ENCODE data around the gene NAB1.

The NAB1 gene

GRCh38 chr2:190682168-190682567 lies 33.3 kb downstream of the NAB1 start:
- no peak for DNase-seq (ENCODE audit: extremely low spot score)
- CTCF ChIA-PET: no interaction called here
- TF ChIP-seq FOXK2 (IDR thresholded peaks at IDR 0.05): no peak
- no peak for TF ChIP-seq HDGF (IDR thresholded peaks at IDR 0.05; ENCODE audit: borderline replicate concordance)
- no peak for TF ChIP-seq ELF4 (IDR thresholded peaks at IDR 0.05)
- no peak for TF ChIP-seq ARNT (IDR thresholded peaks at IDR 0.05)
- TF ChIP-seq BHLHE40 (IDR thresholded peaks at IDR 0.05; ENCODE audit: borderline replicate concordance): no peak
- no peak for TF ChIP-seq LEF1 (IDR thresholded peaks at IDR 0.05; ENCODE audit: borderline replicate concordance)
- no peak for TF ChIP-seq ZNF384 (IDR thresholded peaks at IDR 0.05)
- TF ChIP-seq, protein P1, sequence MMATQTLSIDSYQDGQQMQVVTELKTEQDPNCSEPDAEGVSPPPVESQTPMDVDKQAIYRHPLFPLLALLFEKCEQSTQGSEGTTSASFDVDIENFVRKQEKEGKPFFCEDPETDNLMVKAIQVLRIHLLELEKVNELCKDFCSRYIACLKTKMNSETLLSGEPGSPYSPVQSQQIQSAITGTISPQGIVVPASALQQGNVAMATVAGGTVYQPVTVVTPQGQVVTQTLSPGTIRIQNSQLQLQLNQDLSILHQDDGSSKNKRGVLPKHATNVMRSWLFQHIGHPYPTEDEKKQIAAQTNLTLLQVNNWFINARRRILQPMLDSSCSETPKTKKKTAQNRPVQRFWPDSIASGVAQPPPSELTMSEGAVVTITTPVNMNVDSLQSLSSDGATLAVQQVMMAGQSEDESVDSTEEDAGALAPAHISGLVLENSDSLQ (IDR thresholded peaks at IDR 0.05): no peak
- no peak for TF ChIP-seq CTBP1 (IDR thresholded peaks at IDR 0.05; ENCODE audit: borderline replicate concordance)
- no peak for TF ChIP-seq SP1 (IDR thresholded peaks at IDR 0.05)
- TF ChIP-seq TARDBP (IDR thresholded peaks at IDR 0.05): no peak
- TF ChIP-seq FOXM1 (IDR thresholded peaks at IDR 0.05; ENCODE audit: borderline replicate concordance): no peak
- TF ChIP-seq NFRKB (IDR thresholded peaks at IDR 0.05): no peak
- TF ChIP-seq SUZ12 (IDR thresholded peaks at IDR 0.05): no peak
- TF ChIP-seq L3MBTL2 (conservative IDR thresholded peaks at IDR 0.05): no peak
- no peak for TF ChIP-seq FOXA1 (IDR thresholded peaks at IDR 0.05)
- POLR2A ChIA-PET: no interaction called here

GRCh38 chr2:190683802-190684201 lies 34.9 kb downstream of the NAB1 start:
- ChIA-PET CTCF (interaction anchor here (0.7 kb wide), 1 partner anchor 10 kb away, joined by 6 read pairs; no protein-coding TSS in a partner anchor), POLR2A (no interaction called here)
- TF ChIP-seq NFRKB (IDR thresholded peaks at IDR 0.05): no peak
- no peak for TF ChIP-seq ZNF384 (IDR thresholded peaks at IDR 0.05)
- no peak for TF ChIP-seq L3MBTL2 (conservative IDR thresholded peaks at IDR 0.05)
- TF ChIP-seq ARNT (IDR thresholded peaks at IDR 0.05): no peak
- TF ChIP-seq ELF4 (IDR thresholded peaks at IDR 0.05): no peak
- no peak for TF ChIP-seq BHLHE40 (IDR thresholded peaks at IDR 0.05; ENCODE audit: borderline replicate concordance)
- no peak for TF ChIP-seq HDGF (IDR thresholded peaks at IDR 0.05; ENCODE audit: borderline replicate concordance)
- TF ChIP-seq, protein P1 (IDR thresholded peaks at IDR 0.05): no peak
- TF ChIP-seq LEF1 (IDR thresholded peaks at IDR 0.05; ENCODE audit: borderline replicate concordance): no peak
- TF ChIP-seq FOXA1 (IDR thresholded peaks at IDR 0.05): no peak
- TF ChIP-seq SP1 (IDR thresholded peaks at IDR 0.05): no peak
- no peak for TF ChIP-seq TARDBP (IDR thresholded peaks at IDR 0.05)
- no peak for TF ChIP-seq FOXM1 (IDR thresholded peaks at IDR 0.05; ENCODE audit: borderline replicate concordance)
- no peak for TF ChIP-seq FOXK2 (IDR thresholded peaks at IDR 0.05)
- TF ChIP-seq CTBP1 (IDR thresholded peaks at IDR 0.05; ENCODE audit: borderline replicate concordance): no peak
- no peak for TF ChIP-seq SUZ12 (IDR thresholded peaks at IDR 0.05)
- no peak for DNase-seq (ENCODE audit: extremely low spot score)

- POLR2A ChIA-PET: no interaction called here
- CTCF ChIA-PET: no interaction called here
- DNase-seq (ENCODE audit: extremely low spot score): no peak
- TF ChIP-seq ARNT (IDR thresholded peaks at IDR 0.05): no peak
- TF ChIP-seq HDGF (IDR thresholded peaks at IDR 0.05; ENCODE audit: borderline replicate concordance): no peak
- TF ChIP-seq, protein P1 (IDR thresholded peaks at IDR 0.05): no peak
- no peak for TF ChIP-seq CTBP1 (IDR thresholded peaks at IDR 0.05; ENCODE audit: borderline replicate concordance)
- no peak for TF ChIP-seq SP1 (IDR thresholded peaks at IDR 0.05)
- no peak for TF ChIP-seq NFRKB (IDR thresholded peaks at IDR 0.05)
- no peak for TF ChIP-seq BHLHE40 (IDR thresholded peaks at IDR 0.05; ENCODE audit: borderline replicate concordance)
- TF ChIP-seq ZNF384 (IDR thresholded peaks at IDR 0.05): no peak
- no peak for TF ChIP-seq TARDBP (IDR thresholded peaks at IDR 0.05)
Measured at GRCh38 chr2:190684931-190685330, 36.0 kb downstream of the NAB1 start.

- ChIA-PET CTCF (no interaction called here), POLR2A (no interaction called here)
- no peak for DNase-seq (ENCODE audit: extremely low spot score)
- TF ChIP-seq TARDBP (IDR thresholded peaks at IDR 0.05): no peak
- TF ChIP-seq BHLHE40 (IDR thresholded peaks at IDR 0.05; ENCODE audit: borderline replicate concordance): no peak
- TF ChIP-seq, protein P1 (IDR thresholded peaks at IDR 0.05): no peak
- no peak for TF ChIP-seq SUZ12 (IDR thresholded peaks at IDR 0.05)
- TF ChIP-seq FOXK2 (IDR thresholded peaks at IDR 0.05): no peak
- TF ChIP-seq ELF4 (IDR thresholded peaks at IDR 0.05): no peak
- TF ChIP-seq SP1 (IDR thresholded peaks at IDR 0.05): no peak
- TF ChIP-seq LEF1 (IDR thresholded peaks at IDR 0.05; ENCODE audit: borderline replicate concordance): no peak
- TF ChIP-seq FOXA1 (IDR thresholded peaks at IDR 0.05): no peak
- no peak for TF ChIP-seq NFRKB (IDR thresholded peaks at IDR 0.05)
- no peak for TF ChIP-seq ZNF384 (IDR thresholded peaks at IDR 0.05)
- no peak for TF ChIP-seq FOXM1 (IDR thresholded peaks at IDR 0.05; ENCODE audit: borderline replicate concordance)
- TF ChIP-seq ARNT (IDR thresholded peaks at IDR 0.05): no peak
- no peak for TF ChIP-seq CTBP1 (IDR thresholded peaks at IDR 0.05; ENCODE audit: borderline replicate concordance)
- no peak for TF ChIP-seq HDGF (IDR thresholded peaks at IDR 0.05; ENCODE audit: borderline replicate concordance)
- no peak for TF ChIP-seq L3MBTL2 (conservative IDR thresholded peaks at IDR 0.05)
Measured at GRCh38 chr2:190685333-190685732, 36.5 kb downstream of the NAB1 start.

DNA sequence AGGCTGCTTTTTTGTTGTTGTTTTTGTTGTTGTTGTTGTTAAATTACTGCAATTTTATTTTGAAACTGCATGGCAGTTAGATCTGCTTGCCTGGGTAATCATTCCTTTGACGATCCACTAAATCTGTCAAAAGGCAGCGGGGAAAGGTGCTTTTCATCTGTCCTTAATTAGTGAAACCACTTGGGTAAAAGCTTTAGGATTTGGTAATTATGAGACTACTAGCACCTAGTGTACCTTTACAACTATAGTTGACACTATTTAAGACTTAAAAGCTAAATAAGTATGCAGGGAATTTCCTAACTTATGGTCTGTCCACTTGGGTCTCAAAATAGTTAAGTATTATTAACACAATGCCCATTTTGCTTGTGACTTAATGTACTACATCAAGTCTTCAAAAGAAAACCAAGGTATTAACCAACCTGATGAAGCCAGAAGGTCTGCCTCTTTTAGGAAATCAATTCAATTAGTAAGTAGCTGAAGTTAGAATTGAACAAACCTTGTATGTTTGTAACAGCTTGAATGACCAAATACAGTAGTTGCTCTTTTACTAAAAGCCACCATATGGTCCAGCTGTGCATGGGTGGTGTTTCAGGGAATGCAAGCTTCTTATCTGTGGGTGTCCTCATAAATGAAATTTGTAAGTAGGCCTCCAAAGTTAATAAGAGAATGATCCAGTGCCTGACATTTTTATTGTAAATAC lies 44.8 kb downstream of the NAB1 start:
- no peak for DNase-seq (ENCODE audit: extremely low spot score)
- CTCF ChIA-PET: interaction anchor here (1.5 kb wide), 1 partner anchor 10 kb away, joined by 6 read pairs; no protein-coding TSS in a partner anchor
- TF ChIP-seq ZNF384 (IDR thresholded peaks at IDR 0.05) (no peak), TARDBP (IDR thresholded peaks at IDR 0.05) (no peak), ARNT (IDR thresholded peaks at IDR 0.05) (no peak), L3MBTL2 (conservative IDR thresholded peaks at IDR 0.05) (no peak), SUZ12 (IDR thresholded peaks at IDR 0.05) (no peak), HDGF (IDR thresholded peaks at IDR 0.05; ENCODE audit: borderline replicate concordance) (no peak), FOXK2 (IDR thresholded peaks at IDR 0.05) (no peak), SP1 (IDR thresholded peaks at IDR 0.05) (no peak), FOXM1 (IDR thresholded peaks at IDR 0.05; ENCODE audit: borderline replicate concordance) (no peak), NFRKB (IDR thresholded peaks at IDR 0.05) (no peak), ELF4 (IDR thresholded peaks at IDR 0.05) (no peak), BHLHE40 (IDR thresholded peaks at IDR 0.05; ENCODE audit: borderline replicate concordance) (no peak), CTBP1 (IDR thresholded peaks at IDR 0.05; ENCODE audit: borderline replicate concordance) (no peak), LEF1 (IDR thresholded peaks at IDR 0.05; ENCODE audit: borderline replicate concordance) (no peak), FOXA1 (IDR thresholded peaks at IDR 0.05) (no peak)
- TF ChIP-seq, protein P1 (IDR thresholded peaks at IDR 0.05): no peak
- POLR2A ChIA-PET: no interaction called here

Measured in HEK293T (cell line).